ENCODE results near the gene PPP2R2B.

The PPP2R2B gene

GRCh38 chr5:146548781-146549449, 329.6 kb downstream of the PPP2R2B start:
- DNase-seq (ENCODE audit: low read depth in 2 of 2) = no peak

GRCh38 chr5:146544232-146544631, 334.3 kb downstream of the PPP2R2B start:
- DNase-seq (ENCODE audit: low read depth in 2 of 2) = no peak

- peak; percentile 21 to 46 for DNase-seq (ENCODE audit: low read depth in 2 of 2)
These were observed 336.4 kb downstream of the PPP2R2B start for GRCh38 chr5:146541958-146542849.

- no peak for DNase-seq (ENCODE audit: low read depth in 2 of 2)
These were observed 338.1 kb downstream of the PPP2R2B start for GRCh38 chr5:146540414-146540813.

- no peak for DNase-seq (ENCODE audit: low read depth in 2 of 2)
These were observed 338.6 kb downstream of the PPP2R2B start for GRCh38 chr5:146539973-146540372.

GRCh38 chr5:146538432-146538831, 340.1 kb downstream of the PPP2R2B start:
- no peak for DNase-seq (ENCODE audit: low read depth in 2 of 2)

- no peak for DNase-seq (ENCODE audit: low read depth in 2 of 2)
These were observed 344.7 kb downstream of the PPP2R2B start for GRCh38 chr5:146533882-146534281.

- peak; percentile 40 to 55 for DNase-seq (ENCODE audit: low read depth in 2 of 2)
These were observed 345.2 kb downstream of the PPP2R2B start for GRCh38 chr5:146533260-146533857.

Data from stimulated activated CD4-positive, alpha-beta T cell treated with anti-CD3 and anti-CD28 coated beads, Interleukin-1b, Interleukin-23, amount 100 ng/mL, for 1 hour (primary cell).